ENCODE data around the gene GPRC5D.

GPRC5D gene

DNA sequence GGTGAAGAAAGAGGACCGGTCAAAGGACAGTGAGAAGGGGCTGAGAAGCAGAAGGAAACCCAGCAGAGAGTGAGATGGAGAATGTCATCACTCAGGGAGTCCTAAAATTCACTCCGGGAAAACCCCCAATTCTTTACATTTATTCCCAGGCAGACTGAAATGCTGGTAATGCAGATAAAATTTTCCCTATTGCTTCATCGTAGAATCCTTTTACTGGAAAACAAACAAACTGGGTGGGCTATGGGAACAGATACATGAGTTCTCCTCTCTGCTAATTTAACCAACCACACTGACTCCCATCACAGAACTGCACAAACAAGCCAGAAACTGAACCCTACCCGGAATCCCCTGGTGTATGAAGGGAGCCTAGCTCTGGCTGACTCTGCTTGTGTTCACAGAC lies 27.2 kb upstream of the GPRC5D start:
- ATAC-seq: no peak

DNA sequence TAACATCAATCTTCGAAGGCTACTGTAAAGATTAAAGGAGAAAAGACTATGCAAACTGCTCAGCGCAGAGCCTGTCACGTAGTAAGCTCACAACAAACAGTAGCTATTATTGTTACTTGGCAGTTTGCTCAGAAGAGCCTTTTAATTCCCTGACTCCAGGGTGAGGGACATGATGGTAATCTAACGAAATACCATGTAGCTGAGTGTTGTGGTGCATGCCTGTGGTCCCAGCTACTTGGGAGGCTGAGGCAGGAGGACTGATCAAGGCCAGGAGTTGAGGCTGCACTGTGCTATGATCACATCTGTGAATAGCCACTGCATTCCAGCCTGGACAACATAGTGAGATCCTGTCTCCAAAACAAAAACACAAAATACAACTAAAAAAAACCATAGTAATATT lies 25.3 kb upstream of the GPRC5D start:
- ATAC-seq (no peak), DNase-seq (no peak)

More for the DNA sequence above, 27.2 kb upstream of the GPRC5D start:
- DNase-seq: no peak

GRCh38 chr12:12976366-12976765 lies 24.4 kb upstream of the GPRC5D start:
- DNase-seq: no peak

DNA sequence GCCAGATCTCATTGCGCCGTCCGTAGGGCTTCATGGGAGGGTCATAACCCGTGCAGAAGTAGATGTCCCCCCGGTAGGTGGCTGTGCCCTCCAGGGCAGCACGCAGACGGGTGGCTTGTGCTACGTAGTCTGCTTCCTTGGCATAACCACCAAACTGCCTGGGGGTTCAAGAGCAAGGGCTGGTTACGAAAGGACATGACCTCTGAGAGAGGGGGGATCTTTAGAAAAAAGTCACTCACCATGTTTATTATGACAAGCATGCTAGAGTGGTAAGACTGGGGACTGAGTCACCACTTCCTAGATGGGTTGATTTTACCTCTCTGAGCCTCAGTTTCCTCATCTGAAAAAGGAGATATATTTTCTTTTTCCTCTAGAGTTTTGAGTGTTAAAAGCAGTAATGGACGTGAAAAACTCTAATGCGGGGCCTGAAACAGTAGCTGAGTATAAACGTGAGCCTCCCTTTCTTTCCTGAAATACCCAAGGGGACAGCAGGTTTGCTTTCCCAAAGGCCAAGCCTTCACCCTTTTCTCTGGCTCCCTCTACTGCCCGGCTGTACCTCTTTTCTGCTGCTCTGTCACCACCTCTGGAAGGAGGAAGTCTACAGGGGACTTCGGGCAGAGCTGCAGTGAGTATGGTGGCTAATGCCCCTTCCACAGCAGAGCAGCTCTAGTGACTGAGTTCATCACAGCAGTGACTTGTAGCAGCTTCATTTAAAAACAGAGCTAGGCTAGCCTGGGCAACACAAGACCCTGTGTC lies 23.5 kb upstream of the GPRC5D start:
- ATAC-seq (no peak), DNase-seq (no peak)

More at GRCh38 chr12:12976366-12976765, 24.4 kb upstream of the GPRC5D start:
- no peak for ATAC-seq

DNA sequence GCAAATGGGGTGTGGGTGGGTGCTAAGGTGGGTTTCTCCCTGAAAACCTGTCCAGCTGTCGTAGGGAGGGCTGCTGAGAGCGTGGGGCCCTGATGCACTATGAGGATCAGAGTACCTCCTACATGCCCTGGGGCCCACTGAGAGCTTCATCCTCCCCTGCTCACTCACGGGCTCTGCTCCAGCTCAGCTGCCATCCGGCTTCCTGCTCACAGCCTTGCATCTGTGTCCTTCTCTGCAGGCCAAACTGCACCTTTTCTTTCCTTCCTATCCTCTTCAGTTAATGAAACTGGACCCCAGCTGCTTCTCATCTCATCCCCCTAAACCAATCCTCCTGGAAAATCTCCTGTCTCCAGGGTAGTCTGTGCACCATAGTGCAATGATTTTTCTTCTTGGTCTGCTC lies 22.2 kb upstream of the GPRC5D start:
- ATAC-seq (no peak), DNase-seq (no peak)

GRCh38 chr12:12973019-12973418 lies 21.0 kb upstream of the GPRC5D start:
- DNase-seq: no peak
- no peak for ATAC-seq

GRCh38 chr12:12965836-12966235 lies 13.9 kb upstream of the GPRC5D start:
- DNase-seq (no peak), ATAC-seq (no peak)

DNA sequence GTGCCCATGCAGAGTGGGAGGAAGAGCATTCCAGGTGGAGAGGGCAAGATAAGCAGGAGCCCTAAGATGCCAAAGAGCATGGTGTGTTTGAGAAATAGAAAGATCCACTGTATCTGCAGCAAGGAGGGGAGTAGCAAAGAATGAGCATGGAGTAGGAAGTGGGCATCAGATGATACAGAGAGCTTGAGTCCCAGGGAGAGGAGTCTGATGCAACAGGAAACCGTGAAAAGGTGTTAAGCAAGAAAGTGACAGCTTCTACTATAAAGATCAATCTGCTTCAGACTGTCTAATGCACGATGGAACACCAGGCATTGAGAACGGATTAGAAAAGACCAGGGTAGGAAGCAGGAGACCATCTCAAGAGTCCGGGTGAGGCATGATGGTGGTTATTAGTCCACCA lies 12.3 kb upstream of the GPRC5D start:
- ATAC-seq (no peak), DNase-seq (no peak)

DNA sequence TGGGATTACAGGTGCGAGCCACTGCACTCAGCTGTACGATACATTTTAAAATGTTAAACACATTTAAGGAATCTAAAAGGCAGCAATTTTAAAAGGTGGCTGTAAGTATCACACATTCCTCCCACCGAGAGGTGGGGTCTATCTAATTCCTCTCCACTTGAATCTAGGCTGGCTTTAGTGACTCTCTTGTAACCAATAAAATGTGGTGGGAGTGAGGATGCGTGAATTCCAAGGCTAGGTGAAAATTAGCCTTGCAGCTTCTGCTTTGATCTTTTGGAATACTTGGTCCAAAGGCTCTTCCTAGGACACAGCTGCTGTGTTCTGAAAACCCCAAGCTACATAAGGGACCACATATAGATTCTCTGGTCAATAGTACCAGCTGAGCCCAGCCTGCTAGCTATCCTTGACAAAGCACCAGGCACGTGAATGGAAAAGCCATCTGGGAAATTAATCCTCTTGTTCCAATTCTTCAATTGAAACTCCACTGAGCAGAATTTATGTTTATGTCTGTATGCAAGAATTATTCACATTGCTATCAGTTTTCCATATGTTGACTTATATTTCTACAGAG lies 8.8 kb upstream of the GPRC5D start:
- DNase-seq: no peak
- no peak for ATAC-seq

DNA sequence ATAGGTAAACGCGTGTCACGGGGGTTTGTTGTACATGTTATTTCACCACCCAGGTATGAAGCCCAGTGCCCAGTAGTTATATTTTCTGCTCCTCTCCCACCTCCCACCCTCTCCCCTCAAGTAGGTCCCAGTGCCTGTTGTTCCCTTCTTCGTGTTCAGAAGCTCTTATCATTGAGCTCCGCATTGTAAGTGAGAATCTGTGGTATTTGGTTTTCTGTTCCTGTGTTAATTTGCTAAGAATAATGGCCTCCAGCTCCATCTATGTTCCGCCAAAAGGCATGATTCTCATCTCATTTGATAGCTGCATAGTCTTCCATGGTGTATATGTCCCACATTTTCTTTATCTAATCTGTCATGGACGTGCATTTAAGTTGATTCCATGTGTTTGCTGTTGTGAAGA lies 6.9 kb upstream of the GPRC5D start:
- ATAC-seq (no peak), DNase-seq (no peak)

GRCh38 chr12:12954878-12955625 lies 3.1 kb upstream of the GPRC5D start:
- ATAC-seq (no peak), DNase-seq (no peak)

- no peak for DNase-seq
These were observed 2.4 kb upstream of the GPRC5D start for GRCh38 chr12:12954356-12954755.

GRCh38 chr12:12951504-12951903 lies 466 bp downstream of the GPRC5D start:
- DNase-seq (no peak), ATAC-seq (no peak)

More at GRCh38 chr12:12954356-12954755, 2.4 kb upstream of the GPRC5D start:
- no peak for ATAC-seq

GRCh38 chr12:12947902-12948301 lies 4.1 kb downstream of the GPRC5D start:
- no peak for DNase-seq
- no peak for ATAC-seq

- ATAC-seq (no peak), DNase-seq (no peak)
These were observed 5.1 kb downstream of the GPRC5D start for GRCh38 chr12:12946686-12947355.

- DNase-seq: no peak
- ATAC-seq: no peak
These were observed 6.4 kb downstream of the GPRC5D start for GRCh38 chr12:12945591-12945990.

- DNase-seq (no peak), ATAC-seq (no peak)
These were observed 8.2 kb downstream of the GPRC5D start for GRCh38 chr12:12943586-12944260.

- DNase-seq: no peak
- no peak for ATAC-seq
These were observed 10.3 kb downstream of the GPRC5D start for GRCh38 chr12:12941450-12942350.

DNA sequence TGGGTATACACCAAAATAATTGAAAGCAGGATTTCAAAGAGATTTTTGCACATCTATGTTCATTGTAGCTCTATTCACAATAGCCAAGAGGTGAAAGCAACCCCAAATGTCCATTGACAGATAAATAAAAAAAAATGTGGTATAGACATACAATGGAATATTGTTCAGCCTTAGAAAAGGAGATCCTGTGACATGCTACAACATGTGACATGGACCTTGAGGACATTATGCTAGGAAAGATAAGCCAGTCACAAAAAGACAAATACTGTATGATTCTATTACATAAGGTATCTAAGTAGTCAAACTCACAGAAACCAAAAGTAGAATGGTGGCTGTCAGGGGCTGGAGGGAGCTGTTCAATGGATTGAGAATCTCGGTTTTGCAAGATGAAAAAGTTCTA lies 12.1 kb downstream of the GPRC5D start:
- DNase-seq (no peak), ATAC-seq (no peak)

DNA sequence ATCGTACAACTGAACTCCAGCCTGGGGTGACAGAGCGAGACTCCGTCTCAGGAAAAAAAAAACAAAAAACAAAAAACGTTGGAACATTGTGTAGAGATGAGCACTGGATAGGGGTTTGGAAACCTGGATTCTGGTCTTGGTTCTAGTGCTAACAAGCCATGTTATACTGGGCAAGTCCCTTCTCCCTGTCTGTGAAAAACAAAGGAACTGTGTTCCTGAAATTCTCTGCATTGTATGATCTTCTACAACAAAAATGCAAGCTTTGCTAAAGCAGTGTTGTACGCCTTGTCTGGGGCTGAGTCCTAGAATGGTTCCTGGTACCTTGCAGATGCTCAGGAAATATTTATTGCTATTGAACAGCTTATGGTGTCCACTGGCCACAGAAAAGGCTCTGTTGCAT lies 13.4 kb downstream of the GPRC5D start:
- DNase-seq: no peak
- ATAC-seq: no peak

DNA sequence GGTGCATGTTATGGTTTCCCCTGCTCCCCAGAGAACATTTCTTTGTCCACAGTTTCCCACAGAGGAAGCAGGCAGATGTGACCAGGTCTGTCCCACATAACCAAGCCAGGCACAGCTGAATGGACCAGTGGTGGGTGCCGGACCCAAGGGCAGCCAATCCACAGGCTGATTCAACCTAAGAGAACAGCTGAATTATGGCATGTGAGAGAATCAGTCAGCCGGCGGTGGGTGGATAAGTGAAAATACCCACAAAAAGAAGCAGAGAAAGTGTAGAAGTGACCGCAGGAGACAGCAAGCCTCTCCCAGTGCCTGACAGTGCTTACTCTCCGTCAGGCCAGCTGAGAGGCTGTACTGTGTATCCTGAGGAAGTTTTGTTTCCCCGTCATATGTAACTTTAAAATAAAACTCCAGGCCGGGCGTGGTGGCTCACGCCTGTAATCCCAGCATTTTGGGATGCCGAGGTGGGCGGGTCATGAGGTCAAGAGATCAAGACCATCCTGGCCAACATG lies 14.9 kb downstream of the GPRC5D start:
- DNase-seq (no peak), ATAC-seq (no peak)

Measured in stimulated activated naive CD8-positive, alpha-beta T cell treated with anti-CD3 and anti-CD28 coated beads, Interleukin-15, Interleukin-2, amounts not matched to agents 100 U/mL and 50 U/mL, for 24 hours (primary cell).